Suprapubic skin (tissue), 4 donors: ENCODE data around the gene TSSC4.

Experiments
- CTCF ChIP-seq, 2 donors: fragments of 200-600 bp in 1 of 2; fragments of 450-650 bp in 1 of 2; sonication (generic) in 1 of 2; IDR thresholded peaks; one replicate each; pipeline ENCODE4 v1.5.1; 2016 to 2019; ENCODE audit warnings: antibody characterized with exemption in 2 of 2, mild to moderate bottlenecking in 1 of 2, moderate library complexity in 1 of 2
- EP300 ChIP-seq: sonication (generic); formaldehyde crosslinking; IDR thresholded peaks from one replicate; pipeline ENCODE4 v1.6.1; 2017; ENCODE audit warnings: antibody characterized with exemption
- POLR2A ChIP-seq, 2 donors: fragments of 450-650 bp; IDR thresholded peaks; one replicate each; pipeline ENCODE4 v1.6.1; 2017; ENCODE audit warnings: antibody characterized with exemption in 2 of 2, mild to moderate bottlenecking in 2 of 2, moderate library complexity in 2 of 2
- POLR2AphosphoS5 ChIP-seq, 3 donors: sonication (generic); formaldehyde crosslinking; IDR thresholded peaks; one replicate each; pipeline ENCODE4 v1.6.1; 2017; ENCODE audit warnings: antibody characterized with exemption in 3 of 3

GRCh38 chr11:2399488-2400068 lies 972 bp upstream of the TSSC4 start:
- TF ChIP-seq CTCF (IDR thresholded peaks at IDR 0.05) = no peak
- TF ChIP-seq POLR2A (IDR thresholded peaks at IDR 0.05) = no peak
- TF ChIP-seq POLR2AphosphoS5 (IDR thresholded peaks at IDR 0.05) = no peak
- TF ChIP-seq EP300 = no peak
